SJCRH30 (cell line): ENCODE measurements around the gene ZBTB49. TPM values are rescaled to one million over a fixed set of nuclear protein-coding genes. Genes with fewer than 3 reads are reported as not detected.

Source experiments
- total RNA-seq: library from RNA; depleted of rRNA; stranded (reverse); fragments of >200 nt; shearing (Covaris generic); gene quantifications from 2 replicates; pipeline ENCODE4 v1.2.3, GENCODE V29; 2014; rRNA removed

ZBTB49 gene
- total RNA-seq, 1 experiment from 2014 or later, result 5.9 TPM

Other genes with a start within 250 kb of the ZBTB49 start
- gene OTOP1, start 63.3 kb upstream of the ZBTB49 start, total RNA-seq, result not detected in 2 replicates
- 25.0 and 25.5 TPM in 2 replicates for gene TMEM128, start 42.0 kb upstream of the ZBTB49 start, total RNA-seq
- gene LYAR, start 97 bp upstream of the ZBTB49 start, total RNA-seq, result 58.7 and 60.2 TPM in 2 replicates
- not detected in 2 replicates for gene NSG1, start 96.9 kb downstream of the ZBTB49 start, total RNA-seq